HEK293 (cell line): ENCODE measurements around the gene TNNC1.

ENCODE experiments used
- CTCF ChIA-PET: fragments of 350-600 bp; formaldehyde crosslinking; extraction: SDS; loops from one replicate; lab custom pipeline; 2021; ENCODE audit warnings: antibody characterized with exemption; lab: Yijun Ruan, JAX
- POLR2A ChIA-PET: fragments of 300-600 bp; formaldehyde crosslinking; extraction: SDS; loops from one replicate; lab custom pipeline; 2020; ENCODE audit warnings: antibody characterized with exemption, inconsistent platforms; lab: Yijun Ruan, JAX
- H3K27ac ChIP-seq: fragments of 200-500 bp; sonication (Bioruptor generic); 2 replicates; pipeline ENCODE4 v1.5.1; 2014; ENCODE audit warnings: low read depth, low read length, control low read depth, inconsistent platforms; ENCODE audit errors: extremely low read depth
- H3K36me3 ChIP-seq, 2 experiments: fragments of 200-500 bp in 1 of 2; sonication (Bioruptor generic) in 1 of 2; 1 replicate in 1 of 2; 2 replicates in 1 of 2; pipeline ENCODE4 v1.5.1; 2014 to 2017; ENCODE audit warnings: inconsistent platforms in 2 of 2, low read length in 2 of 2; ENCODE audit not compliant: control insufficient read depth in 2 of 2, insufficient read depth in 1 of 2
- H3K4me1 ChIP-seq: fragments of 200-500 bp; sonication (Bioruptor generic); 2 replicates; pipeline ENCODE4 v1.5.1; 2014; ENCODE audit warnings: mild to moderate bottlenecking, low read length, inconsistent platforms; ENCODE audit not compliant: control insufficient read depth, insufficient read depth
- H3K4me3 ChIP-seq: 2 replicates; pipeline ENCODE4 v1.5.1; 2011; ENCODE audit warnings: low read depth, mild to moderate bottlenecking, control low read depth, low read length, moderate library complexity
- H3K9me3 ChIP-seq: fragments of 200-500 bp; sonication (Bioruptor generic); 2 replicates; pipeline ENCODE4 v1.5.1; 2014; ENCODE audit warnings: low read depth, low read length, inconsistent platforms; ENCODE audit not compliant: control insufficient read depth, insufficient read depth
- EGR2 ChIP-seq: fragments of 450-650 bp; formaldehyde crosslinking; IDR thresholded peaks from 2 replicates; pipeline ENCODE4 v1.5.1; 2016; ENCODE audit warnings: low read depth, missing biosample characterization, missing genetic modification characterization
- ZBTB17 ChIP-seq: fragments of 450-650 bp; formaldehyde crosslinking; IDR thresholded peaks from 2 replicates; pipeline ENCODE4 v1.5.1; 2016; ENCODE audit warnings: missing biosample characterization, missing genetic modification characterization
- ZIC2 ChIP-seq: fragments of 450-650 bp; formaldehyde crosslinking; IDR thresholded peaks from 2 replicates; pipeline ENCODE4 v1.5.1; 2016; ENCODE audit warnings: missing biosample characterization, missing genetic modification characterization
- ZNF112 ChIP-seq: fragments of 450-650 bp; formaldehyde crosslinking; IDR thresholded peaks from 2 replicates; pipeline ENCODE4 v1.5.0; 2017; ENCODE audit warnings: missing biosample characterization, missing genetic modification characterization
- ZNF280D ChIP-seq: fragments of 450-650 bp; formaldehyde crosslinking; IDR thresholded peaks from 2 replicates; pipeline ENCODE4 v1.5.1; 2016; ENCODE audit warnings: missing biosample characterization, missing genetic modification characterization
- ZNF292 ChIP-seq: fragments of 450-650 bp; formaldehyde crosslinking; IDR thresholded peaks from 2 replicates; pipeline ENCODE4 v1.5.1; 2016; ENCODE audit warnings: low read depth, missing biosample characterization, missing genetic modification characterization, borderline replicate concordance
- ZNF366 ChIP-seq: fragments of 450-650 bp; formaldehyde crosslinking; conservative IDR thresholded peaks from 2 replicates; pipeline ENCODE4 v1.5.1; 2016; ENCODE audit warnings: missing biosample characterization, missing genetic modification characterization
- ZNF426 ChIP-seq: fragments of 450-650 bp; formaldehyde crosslinking; IDR thresholded peaks from 2 replicates; pipeline ENCODE4 v1.5.1; 2017; ENCODE audit warnings: missing biosample characterization, missing genetic modification characterization, mild to moderate bottlenecking, inconsistent platforms, moderate library complexity
- ZNF585B ChIP-seq: fragments of 450-650 bp; formaldehyde crosslinking; IDR thresholded peaks from 2 replicates; pipeline ENCODE4 v1.5.1; 2016; ENCODE audit warnings: missing biosample characterization, missing genetic modification characterization
- ZNF600 ChIP-seq: fragments of 450-650 bp; formaldehyde crosslinking; IDR thresholded peaks from 2 replicates; pipeline ENCODE4 v1.5.1; 2016; ENCODE audit warnings: missing biosample characterization, missing genetic modification characterization
- ZNF670 ChIP-seq: fragments of 450-650 bp; formaldehyde crosslinking; IDR thresholded peaks from 2 replicates; pipeline ENCODE4 v1.5.1; 2016; ENCODE audit warnings: missing biosample characterization, missing genetic modification characterization, low read depth
- ZNF768 ChIP-seq: fragments of 450-650 bp; formaldehyde crosslinking; IDR thresholded peaks from 2 replicates; pipeline ENCODE4 v1.5.1; 2018; ENCODE audit warnings: missing biosample characterization, mild to moderate bottlenecking, missing genetic modification characterization
- ZSCAN23 ChIP-seq: fragments of 450-650 bp; formaldehyde crosslinking; IDR thresholded peaks from 2 replicates; pipeline ENCODE4 v1.5.1; 2016; ENCODE audit warnings: missing biosample characterization, missing genetic modification characterization

The TNNC1 gene

GRCh38 chr3:52435246-52436101 is 18.4 kb downstream of the TNNC1 start:
- no peak overlapping the region for H3K27ac ChIP-seq
- no peak for TF ChIP-seq ZIC2 (tag by site-specific recombination)
- TF ChIP-seq ZNF670 (tag by site-specific recombination): no peak
- TF ChIP-seq ZNF112 (tag by site-specific recombination): no peak
- TF ChIP-seq ZNF366 (tag by site-specific recombination): no peak
- POLR2A ChIA-PET: no interaction called here
- no peaks in the 10 kb centered on the region for H3K9me3 ChIP-seq
- H3K4me3 ChIP-seq: no peak overlapping the region
- H3K36me3 ChIP-seq: no peaks in the 10 kb centered on the region
- CTCF ChIA-PET: interaction anchor here (0.7 to 7.4 kb wide), 2 partner anchors 10 to 12 kb away, joined by 3 to 59 read pairs; partner anchors contain the start of gene SEMA3G
- H3K4me1 ChIP-seq: no peaks in the 10 kb centered on the region

- Histone ChIP-seq H3K36me3 (no peaks in the 10 kb centered on the region), H3K4me1 (no peaks in the 10 kb centered on the region), H3K27ac (no peak overlapping the region), H3K4me3 (no peak overlapping the region), H3K9me3 (no peaks in the 10 kb centered on the region)
- ChIA-PET CTCF (interaction anchor here (0.6 to 7.4 kb wide), 3 partner anchors 13 to 282 kb away, joined by 3 to 59 read pairs (median 3); partner anchors contain the start of gene SEMA3G), POLR2A (no interaction called here)
- TF ChIP-seq ZNF280D (tag by site-specific recombination) (no peak), EGR2 (0 out of 2 replicates have a peak, but pooled peaks have one; percentile 15)
Measured at GRCh38 chr3:52434491-52435115, 19.2 kb downstream of the TNNC1 start.

GRCh38 chr3:52433996-52434479 is 19.8 kb downstream of the TNNC1 start:
- ChIA-PET POLR2A (no interaction called here), CTCF (interaction anchor here (0.6 to 7.4 kb wide), 3 partner anchors 13 to 281 kb away, joined by 3 to 59 read pairs (median 3); partner anchors contain the start of gene SEMA3G)
- H3K9me3 ChIP-seq: no peaks in the 10 kb centered on the region
- no peaks in the 10 kb centered on the region for H3K4me1 ChIP-seq
- TF ChIP-seq ZNF292: no peak
- no peak for TF ChIP-seq ZNF600 (tag by site-specific recombination)
- peak; percentile 52; the same call in 1 of the 2 replicates for TF ChIP-seq ZNF585B (tag by site-specific recombination)
- TF ChIP-seq ZBTB17 (tag by site-specific recombination): no peak
- TF ChIP-seq ZSCAN23: no peak
- TF ChIP-seq ZNF768 (tag by site-specific recombination): no peak
- TF ChIP-seq ZNF426 (tag by site-specific recombination): no peak
- H3K36me3 ChIP-seq: no peaks in the 10 kb centered on the region
- no peak overlapping the region for H3K27ac ChIP-seq
- H3K4me3 ChIP-seq: no peak overlapping the region
